ENCODE results near the gene GIPR. TPM values are rescaled to one million over a fixed set of nuclear protein-coding genes. Genes with fewer than 3 reads are reported as not detected.

Gene GIPR
- total and polyA plus RNA-seq, 10 of the 15 experiments (the other 5 are each of a cell fraction or from before 2014, with no cell fraction given): 1.7 to 26.3 (median 13.7) TPM

GRCh38 chr19:45643024-45643926 is 24.7 kb upstream of the GIPR start (continued):
- 0 out of 2 replicates have a peak, but pooled peaks have one; percentile 54 for TF ChIP-seq DPF2 (IDR thresholded peaks at IDR 0.05)
- TF ChIP-seq YY1 (IDR thresholded peaks at IDR 0.05; ENCODE audit: low read depth, low read length): peak; percentile 72; the same call in 1 of the 2 replicates
- TF ChIP-seq ZNF592 (IDR thresholded peaks at IDR 0.05): 0 out of 2 replicates have a peak, but pooled peaks have one; percentile 69
- TF ChIP-seq JUNB (IDR thresholded peaks at IDR 0.05): peak; percentile 91
- TF ChIP-seq RB1 (IDR thresholded peaks at IDR 0.05; ENCODE audit: borderline replicate concordance): peak; percentile 84; the same call in 1 of the 2 replicates
- no peak for TF ChIP-seq ZBTB11 (CRISPR knock-in tag; IDR thresholded peaks at IDR 0.05)
- TF ChIP-seq PAX5 (IDR thresholded peaks at IDR 0.05; ENCODE audit: borderline replicate concordance, low read depth, low read length): 0 out of 2 replicates have a peak, but pooled peaks have one; percentile 32
- peak; percentile 18; the same call in 1 of the 2 replicates for TF ChIP-seq ZNF24 (IDR thresholded peaks at IDR 0.05)
- TF ChIP-seq SMARCA5 (IDR thresholded peaks at IDR 0.05): peak; percentile 90
- TF ChIP-seq ZZZ3 (IDR thresholded peaks at IDR 0.05; ENCODE audit: control insufficient read depth, insufficient read length, low read depth): no peak
- TF ChIP-seq WRNIP1 (IDR thresholded peaks at IDR 0.05; ENCODE audit: borderline replicate concordance, low read depth, low read length): 0 out of 2 replicates have a peak, but pooled peaks have one; percentile 40
- TF ChIP-seq IRF4 (IDR thresholded peaks at IDR 0.05; ENCODE audit: low read depth, low read length): peak; percentile 67; the same call in 1 of the 2 replicates
- TF ChIP-seq TCF12 (IDR thresholded peaks at IDR 0.05; ENCODE audit: low read depth, low read length): 0 out of 2 replicates have a peak, but pooled peaks have one; percentile 64
- TF ChIP-seq NRF1 (conservative IDR thresholded peaks at IDR 0.05; ENCODE audit: low read depth, low read length): no peak
- peak; percentile 64; the same call in 1 of the 2 replicates for TF ChIP-seq ZNF384 (IDR thresholded peaks at IDR 0.05; ENCODE audit: borderline replicate concordance, low read depth, low read length)
- no peak for TF ChIP-seq TBL1XR1 (IDR thresholded peaks at IDR 0.05; ENCODE audit: low read depth, low read length)
- 0 out of 2 replicates have a peak, but pooled peaks have one; percentile 21 for TF ChIP-seq TAF1 (IDR thresholded peaks at IDR 0.05; ENCODE audit: borderline replicate concordance, low read depth, low read length)
- peak; percentile 81; the same call in 1 of the 2 replicates for TF ChIP-seq TCF3 (IDR thresholded peaks at IDR 0.05; ENCODE audit: borderline replicate concordance, insufficient read depth, low read depth, low read length)
- TF ChIP-seq, protein P1, sequence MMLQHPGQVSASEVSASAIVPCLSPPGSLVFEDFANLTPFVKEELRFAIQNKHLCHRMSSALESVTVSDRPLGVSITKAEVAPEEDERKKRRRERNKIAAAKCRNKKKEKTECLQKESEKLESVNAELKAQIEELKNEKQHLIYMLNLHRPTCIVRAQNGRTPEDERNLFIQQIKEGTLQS (IDR thresholded peaks at IDR 0.05; ENCODE audit: borderline replicate concordance, extremely low read depth, low read depth, low read length): no peak
- TF ChIP-seq IKZF2 (IDR thresholded peaks at IDR 0.05): peak; percentile 40 to 61; a peak in 1 of 4 replicates
- TF ChIP-seq POLR2A (IDR thresholded peaks at IDR 0.05; ENCODE audit: low read depth, low read length): 0 out of 2 replicates have a peak, but pooled peaks have one; percentile 23
